MCF 10A (cell line): ENCODE data around the gene GPR78. TPM values are rescaled to one million over a fixed set of nuclear protein-coding genes. Genes with fewer than 3 reads are reported as not detected.

ENCODE experiments used
- BruUV-seq: library from RNA; stranded (reverse); fragments of 400-500 nt; replicated peaks from 2 replicates; lab custom pipeline; 2021; lab: Mats Ljungman, UMichigan
- CTCF ChIA-PET: fragments of 300-600 bp; sonication (Branson Sonifier 250); formaldehyde crosslinking; extraction: SDS; loops from one replicate; lab custom pipeline; 2021; ENCODE audit warnings: antibody characterized with exemption, inconsistent platforms; lab: Yijun Ruan, JAX
- POLR2A ChIA-PET: fragments of 300-600, 350-650 bp; sonication (Branson Sonifier 250); formaldehyde crosslinking; extraction: SDS; loops from one replicate; lab custom pipeline; 2020; ENCODE audit warnings: antibody characterized with exemption, inconsistent platforms; lab: Yijun Ruan, JAX
- DNase-seq: peaks from one replicate; pipeline ENCODE4 v3.0.0-alpha.2; 2018; ENCODE audit not compliant: unreplicated experiment
- H3K27ac Mint-ChIP-seq: one replicate; pipeline ENCODE4 v1.8.0; 2022; ENCODE audit warnings: mild to moderate bottlenecking, low read depth, mixed read lengths; ENCODE audit not compliant: unreplicated experiment
- H3K27me3 Mint-ChIP-seq: one replicate; pipeline ENCODE4 v1.8.0; 2022; ENCODE audit warnings: mixed read lengths; ENCODE audit not compliant: insufficient read depth, unreplicated experiment
- H3K36me3 Mint-ChIP-seq: one replicate; pipeline ENCODE4 v1.8.0; 2022; ENCODE audit warnings: mild to moderate bottlenecking, moderate library complexity, mixed read lengths; ENCODE audit not compliant: insufficient read depth, unreplicated experiment
- H3K4me1 Mint-ChIP-seq: one replicate; pipeline ENCODE4 v1.8.0; 2022; ENCODE audit warnings: mixed read lengths; ENCODE audit not compliant: insufficient read depth, unreplicated experiment
- H3K4me3 Mint-ChIP-seq: one replicate; pipeline ENCODE4 v1.8.0; 2022; ENCODE audit warnings: mild to moderate bottlenecking, moderate library complexity, mixed read lengths; ENCODE audit not compliant: unreplicated experiment
- H3K9me3 Mint-ChIP-seq: one replicate; pipeline ENCODE4 v1.8.0; 2022; ENCODE audit warnings: mixed read lengths; ENCODE audit not compliant: unreplicated experiment
- intact Hi-C: fragments of 100-400 bp; cut with micrococcal nuclease; formaldehyde crosslinking; loops from 2 replicates; pipeline ENCODE4 v1.14.1; 2022
- total RNA-seq: library from RNA; stranded (reverse); gene quantifications from 2 replicates; pipeline ENCODE4 v1.2.3, GENCODE V29; 2022
- TF ChIP-seq, protein P1 (sequence below): fragments of 200-600 bp; IDR thresholded peaks from one replicate; pipeline ENCODE4 v1.8.0; 2022; ENCODE audit warnings: antibody characterized with exemption, mild to moderate bottlenecking; ENCODE audit not compliant: unreplicated experiment

The GPR78 gene
- total RNA-seq, 1 experiment from 2014 or later: not detected

DNA sequence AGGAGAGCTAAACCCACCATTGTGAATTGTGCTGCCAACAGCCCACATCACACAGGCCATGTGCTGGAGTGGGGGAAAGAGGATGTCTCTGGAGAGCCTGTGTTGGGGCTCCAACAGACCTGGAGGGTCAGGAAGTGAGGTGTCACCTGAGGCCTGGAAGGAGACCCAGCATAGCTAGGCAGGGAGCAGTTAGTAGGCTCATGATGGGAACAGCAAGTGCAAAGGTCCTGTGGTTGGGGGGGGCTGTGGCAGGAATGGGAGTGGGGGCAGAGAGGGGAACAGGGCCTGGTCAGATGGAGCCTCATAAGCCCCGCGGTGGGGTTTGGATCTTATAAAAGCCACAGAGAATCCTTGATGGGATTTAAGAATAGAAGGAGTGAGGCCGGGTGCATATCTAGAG, 35.9 kb upstream of the GPR78 start:
- no peak for DNase-seq
- no peaks in the 10 kb centered on the region for H3K27me3 Mint-ChIP-seq
- H3K36me3 Mint-ChIP-seq: no peaks in the 10 kb centered on the region
- TF ChIP-seq, protein P1, sequence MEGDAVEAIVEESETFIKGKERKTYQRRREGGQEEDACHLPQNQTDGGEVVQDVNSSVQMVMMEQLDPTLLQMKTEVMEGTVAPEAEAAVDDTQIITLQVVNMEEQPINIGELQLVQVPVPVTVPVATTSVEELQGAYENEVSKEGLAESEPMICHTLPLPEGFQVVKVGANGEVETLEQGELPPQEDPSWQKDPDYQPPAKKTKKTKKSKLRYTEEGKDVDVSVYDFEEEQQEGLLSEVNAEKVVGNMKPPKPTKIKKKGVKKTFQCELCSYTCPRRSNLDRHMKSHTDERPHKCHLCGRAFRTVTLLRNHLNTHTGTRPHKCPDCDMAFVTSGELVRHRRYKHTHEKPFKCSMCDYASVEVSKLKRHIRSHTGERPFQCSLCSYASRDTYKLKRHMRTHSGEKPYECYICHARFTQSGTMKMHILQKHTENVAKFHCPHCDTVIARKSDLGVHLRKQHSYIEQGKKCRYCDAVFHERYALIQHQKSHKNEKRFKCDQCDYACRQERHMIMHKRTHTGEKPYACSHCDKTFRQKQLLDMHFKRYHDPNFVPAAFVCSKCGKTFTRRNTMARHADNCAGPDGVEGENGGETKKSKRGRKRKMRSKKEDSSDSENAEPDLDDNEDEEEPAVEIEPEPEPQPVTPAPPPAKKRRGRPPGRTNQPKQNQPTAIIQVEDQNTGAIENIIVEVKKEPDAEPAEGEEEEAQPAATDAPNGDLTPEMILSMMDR: no peak
- H3K9me3 Mint-ChIP-seq: no peaks in the 10 kb centered on the region
- H3K4me3 Mint-ChIP-seq: no peak overlapping the region
- ChIA-PET CTCF (no interaction called here), POLR2A (interaction anchor here (0.6 kb wide), 2 partner anchors 44 to 445 kb away, joined by 3 read pairs; no protein-coding TSS in a partner anchor)
- H3K4me1 Mint-ChIP-seq: peaks cover 6% of the 10 kb centered on the region
- no TSS peak for BruUV-seq
- no peak overlapping the region for H3K27ac Mint-ChIP-seq
- intact Hi-C loops: no loop called here

DNA sequence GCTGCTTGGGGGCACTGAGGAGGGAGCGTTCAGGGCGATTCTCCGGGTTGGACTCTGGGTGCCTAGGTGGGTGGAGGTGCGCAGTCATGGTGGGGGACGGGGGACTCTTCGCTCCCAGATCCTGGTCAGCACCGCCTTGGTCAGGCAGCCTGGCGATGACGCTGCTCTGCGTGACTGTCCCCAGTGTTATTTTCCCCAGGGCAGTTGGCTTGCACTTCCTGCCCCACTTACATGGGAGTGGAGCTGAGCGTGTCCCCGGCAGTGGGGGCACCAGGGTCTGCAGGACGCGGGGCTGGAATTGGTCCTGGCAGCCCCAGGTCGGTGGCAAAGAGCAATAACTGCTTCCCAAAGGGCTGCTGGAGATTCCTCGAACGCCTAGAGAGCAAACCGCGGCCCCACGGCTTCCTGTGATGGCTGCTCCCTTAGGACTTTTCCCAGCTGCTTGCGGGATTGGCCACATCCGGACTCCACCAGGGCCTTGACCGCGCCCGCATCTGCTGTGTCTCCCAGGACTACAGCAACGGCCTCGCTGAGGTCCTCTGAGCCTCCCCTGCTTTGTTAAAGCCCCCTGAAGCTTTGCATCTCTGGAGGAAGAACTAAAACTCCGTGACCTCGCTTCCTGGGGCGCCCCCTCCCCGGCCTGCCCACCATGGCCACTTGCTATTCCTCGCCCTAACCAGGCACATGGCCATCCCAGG, 35.3 kb upstream of the GPR78 start:
- Mint-ChIP-seq H3K9me3 (no peaks in the 10 kb centered on the region), H3K4me1 (peaks cover 6% of the 10 kb centered on the region), H3K27me3 (no peaks in the 10 kb centered on the region), H3K27ac (no peak overlapping the region), H3K36me3 (no peaks in the 10 kb centered on the region), H3K4me3 (no peak overlapping the region)
- BruUV-seq: no TSS peak
- CTCF ChIA-PET: no interaction called here
- POLR2A ChIA-PET: no interaction called here
- TF ChIP-seq, protein P1: no peak
- intact Hi-C loops: no loop called here
- no peak for DNase-seq

DNA sequence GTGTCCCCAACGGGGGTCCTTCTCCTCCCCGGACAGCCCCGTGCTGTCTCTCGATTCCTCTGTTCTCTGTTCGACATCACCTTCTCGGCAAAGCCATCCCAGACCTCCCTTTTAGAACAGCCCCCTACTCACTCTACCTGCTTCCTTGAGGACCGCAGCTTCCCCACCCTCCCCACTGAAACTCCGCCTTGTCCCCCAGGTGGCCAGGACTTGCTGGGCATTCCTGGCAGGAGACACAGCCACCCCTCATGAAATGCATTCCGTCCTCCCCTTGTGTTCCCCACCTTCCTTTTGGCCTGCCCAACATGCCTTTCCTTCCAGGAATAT, 34.8 kb upstream of the GPR78 start:
- BruUV-seq: no TSS peak
- no peaks in the 10 kb centered on the region for H3K36me3 Mint-ChIP-seq
- no peaks in the 10 kb centered on the region for H3K27me3 Mint-ChIP-seq
- CTCF ChIA-PET: no interaction called here
- H3K4me3 Mint-ChIP-seq: no peak overlapping the region
- peaks cover 6% of the 10 kb centered on the region for H3K4me1 Mint-ChIP-seq
- H3K27ac Mint-ChIP-seq: no peak overlapping the region
- POLR2A ChIA-PET: no interaction called here
- TF ChIP-seq, protein P1: no peak
- H3K9me3 Mint-ChIP-seq: no peaks in the 10 kb centered on the region
- no peak for DNase-seq
- intact Hi-C loops: no loop called here

DNA sequence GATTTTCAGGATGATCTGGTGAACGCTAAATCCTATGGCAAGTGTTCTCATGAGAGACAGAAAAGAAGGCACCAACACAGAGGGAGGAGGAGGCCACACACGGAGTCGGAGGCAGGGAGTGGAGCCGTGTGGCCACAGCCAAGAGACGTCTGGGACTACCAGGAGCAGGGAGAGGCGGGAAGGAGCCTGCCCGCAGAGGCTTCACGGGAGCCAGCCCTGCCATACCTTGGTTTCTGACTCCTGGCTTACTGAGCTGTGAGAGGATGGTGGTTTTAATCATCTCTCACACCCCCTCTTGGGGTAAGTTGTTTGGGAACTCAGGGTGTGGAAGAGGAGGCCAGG, 33.5 kb upstream of the GPR78 start:
- no peak overlapping the region for H3K27ac Mint-ChIP-seq
- intact Hi-C loops: loop anchor here (1.0 to 2.0 kb wide), 2 partner anchors 8 to 78 kb away; no protein-coding TSS in a partner anchor
- H3K36me3 Mint-ChIP-seq: no peaks in the 10 kb centered on the region
- no TSS peak for BruUV-seq
- TF ChIP-seq, protein P1: no peak
- peaks cover 6% of the 10 kb centered on the region for H3K4me1 Mint-ChIP-seq
- DNase-seq: no peak
- ChIA-PET CTCF (interaction anchor here (0.7 to 1.3 kb wide), 5 partner anchors 9 to 139 kb away, joined by 3 to 8 read pairs (median 3); no protein-coding TSS in a partner anchor), POLR2A (no interaction called here)
- no peak overlapping the region for H3K4me3 Mint-ChIP-seq
- no peaks in the 10 kb centered on the region for H3K9me3 Mint-ChIP-seq
- H3K27me3 Mint-ChIP-seq: no peaks in the 10 kb centered on the region
